ENCODE data around the gene EFCAB8.

DNA sequence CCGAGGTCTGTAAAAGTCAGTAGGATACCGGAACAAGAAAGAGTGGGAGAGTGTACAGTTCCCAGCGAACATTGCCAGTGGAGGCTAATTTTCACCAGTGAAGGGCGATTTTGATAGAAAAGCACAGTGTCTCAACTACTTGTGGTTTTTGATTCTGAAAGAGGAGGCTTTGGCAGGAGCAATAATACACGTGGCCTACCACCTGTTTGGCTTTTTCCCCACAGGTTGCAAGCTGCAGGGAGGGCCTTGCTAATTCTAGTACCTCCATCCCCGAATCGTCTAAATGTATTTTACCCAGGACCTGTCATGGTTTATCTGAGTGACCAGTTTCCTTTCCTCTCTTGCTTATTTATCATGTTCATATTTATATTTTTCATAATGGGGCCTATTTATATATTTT lies 3.3 kb upstream of the EFCAB8 start:
- no peak for TF ChIP-seq POLR2AphosphoS5 (IDR thresholded peaks at IDR 0.05)
- TF ChIP-seq CTCF (IDR thresholded peaks at IDR 0.05): no peak
- TF ChIP-seq EP300 (IDR thresholded peaks at IDR 0.05): no peak
